HepG2 (cell line): ENCODE data around the gene SLC36A1. TPM values are rescaled to one million over a fixed set of nuclear protein-coding genes. Genes with fewer than 3 reads are reported as not detected.

Experiments
- ATAC-seq: fragments of 200-7000 bp; cut with Tn5 transposase; 3 replicates; pipeline ENCODE4 v1.9.1; 2020; ENCODE audit warnings: mild to moderate bottlenecking, moderate library complexity
- BruUV-seq: library from RNA; stranded (reverse); fragments of 400-500 nt; replicated peaks from 2 replicates; lab custom pipeline; 2021; lab: Mats Ljungman, UMichigan
- CTCF ChIA-PET: fragments of 300-600 bp; formaldehyde crosslinking; extraction: SDS; loops from one replicate; lab custom pipeline; 2021; ENCODE audit warnings: low total read pairs, inconsistent platforms, low intra/inter-chr PET ratio; lab: Yijun Ruan, JAX
- POLR2A ChIA-PET: fragments of 350-600 bp; sonication (Branson Sonifier 250); formaldehyde crosslinking; loops from one replicate; lab custom pipeline; 2020; ENCODE audit warnings: antibody characterized with exemption, inconsistent platforms; lab: Yijun Ruan, JAX
- DNase-seq: peaks from one replicate; pipeline ENCODE4 v3.0.0-alpha.2; 2015; ENCODE audit warnings: low spot score
- FAIRE-seq: peaks from 3 replicates; lab custom pipeline; 2011; peaks lifted over from hg19 to GRCh38; lab: Jason Lieb, UNC
- H2AFZ ChIP-seq: one replicate; pipeline ENCODE4 v1.6.1; 2011; ENCODE audit warnings: low read length, inconsistent platforms
- H3K27ac ChIP-seq: fragments of 300-600 bp; 3 replicates; pipeline ENCODE4 v1.8.0; 2011; ENCODE audit warnings: mixed run types, mild to moderate bottlenecking, mixed read lengths, low read length, inconsistent platforms; ENCODE audit not compliant: insufficient read depth; ENCODE audit errors: extremely low read length
- H3K27me3 ChIP-seq, 2 experiments: fragments of 200-600 bp in 1 of 2; 2 replicates in 1 of 2; 3 replicates in 1 of 2; pipeline versions ENCODE4 v1.6.0 to v1.8.0; 2011; ENCODE audit warnings: low read length in 2 of 2, mild to moderate bottlenecking in 2 of 2, moderate library complexity in 2 of 2, inconsistent platforms in 1 of 2; ENCODE audit not compliant: insufficient read depth in 2 of 2, control insufficient read depth in 1 of 2
- H3K36me3 ChIP-seq, 2 experiments: fragments of 200-600 bp in 1 of 2; replicated peaks in 1 of 2; 2 replicates in 1 of 2; 3 replicates in 1 of 2; pipeline versions ENCODE4 v1.5.1 to v1.8.0; 2011; ENCODE audit warnings: low read length in 2 of 2, inconsistent platforms in 1 of 2; ENCODE audit not compliant: insufficient read depth in 2 of 2, control insufficient read depth in 1 of 2
- H3K4me1 ChIP-seq: 2 replicates; pipeline ENCODE4 v1.5.1; 2012; ENCODE audit warnings: low read length, inconsistent platforms; ENCODE audit not compliant: insufficient read depth
- H3K4me2 ChIP-seq: 2 replicates; pipeline ENCODE4 v1.6.0; 2011; ENCODE audit warnings: low read depth, low read length, inconsistent platforms
- H3K4me3 ChIP-seq, 3 experiments: fragments of 200-600 bp in 1 of 3; sonication (generic), shearing (Covaris generic) in 1 of 3; replicated peaks in 1 of 3; 2 replicates each; pipeline ENCODE4 v1.5.1; 2011 to 2016; ENCODE audit warnings: low read length in 3 of 3, inconsistent platforms in 2 of 3, low read depth in 2 of 3, mild to moderate bottlenecking in 2 of 3, control low read depth in 1 of 3, mixed read lengths in 1 of 3; ENCODE audit not compliant: insufficient read depth in 1 of 3
- H3K79me2 ChIP-seq: one replicate; pipeline ENCODE4 v1.6.1; 2011; ENCODE audit warnings: low read length, inconsistent platforms; ENCODE audit not compliant: insufficient read depth
- H3K9ac ChIP-seq: 2 replicates; pipeline ENCODE4 v1.6.0; 2011; ENCODE audit warnings: mild to moderate bottlenecking, low read depth, low read length, inconsistent platforms; ENCODE audit not compliant: insufficient read depth
- H3K9me3 ChIP-seq: 2 replicates; pipeline ENCODE4 v1.5.1; 2012; ENCODE audit warnings: mild to moderate bottlenecking, low read length
- H4K20me1 ChIP-seq: 2 replicates; pipeline ENCODE4 v1.6.0; 2011; ENCODE audit warnings: inconsistent platforms, mild to moderate bottlenecking, low read length, moderate library complexity; ENCODE audit not compliant: insufficient read depth
- AKAP8 ChIP-seq: sonication (generic); formaldehyde crosslinking; IDR thresholded peaks from 2 replicates; pipeline ENCODE4 v1.5.1; 2020; ENCODE audit warnings: mild to moderate bottlenecking, missing genetic modification reagents
- GTF3A ChIP-seq: sonication (generic); formaldehyde crosslinking; conservative IDR thresholded peaks from 2 replicates; pipeline ENCODE4 v1.4.0; 2020; ENCODE audit warnings: mild to moderate bottlenecking, missing genetic modification reagents
- HCFC1 ChIP-seq: fragments of 150-350 bp; IDR thresholded peaks from 2 replicates; pipeline ENCODE4 v1.6.1; 2014; ENCODE audit warnings: low read depth, low read length
- IRF2 ChIP-seq: IDR thresholded peaks from 2 replicates; pipeline ENCODE4 v1.6.1; 2018; ENCODE audit warnings: missing genetic modification reagents, missing compliant biosample characterization
- RAD51 ChIP-seq: fragments of 450-650 bp; IDR thresholded peaks from 2 replicates; pipeline ENCODE4 v1.6.1; 2016; ENCODE audit warnings: borderline replicate concordance
- SNAPC4 ChIP-seq: sonication (generic); formaldehyde crosslinking; IDR thresholded peaks from 2 replicates; pipeline ENCODE4 v1.4.0; 2020; ENCODE audit warnings: mild to moderate bottlenecking, missing genetic modification reagents
- YEATS2 ChIP-seq: sonication (generic); formaldehyde crosslinking; IDR thresholded peaks from 2 replicates; pipeline ENCODE4 v1.4.0; 2020; ENCODE audit warnings: missing genetic modification reagents, borderline replicate concordance
- ZFYVE20 ChIP-seq: sonication (generic); formaldehyde crosslinking; IDR thresholded peaks from 2 replicates; pipeline ENCODE4 v1.8.0; 2023; ENCODE audit warnings: low read depth, mild to moderate bottlenecking, moderate library complexity, missing genetic modification reagents, borderline replicate concordance
- ZNF101 ChIP-seq: sonication (generic); formaldehyde crosslinking; IDR thresholded peaks from 2 replicates; pipeline ENCODE4 v1.4.0; 2020; ENCODE audit warnings: mild to moderate bottlenecking, low read depth, missing genetic modification reagents, borderline replicate concordance
- WGBS: methylation state at CpG from one replicate; pipeline ENCODE4 v1.1.6; 2017; ENCODE audit warnings: low lambda C conversion rate; 5-methylcytosine and 5-hydroxymethylcytosine counted together
- in situ Hi-C: cut with HindIII; loops from 2 replicates; pipeline ENCODE4 v1.10.0; 2017; ENCODE audit warnings: low pct_unique_long_range_greater_than_20kb; ENCODE audit not compliant: extremely low pct_ligation_motif_present
- intact Hi-C: fragments of 100-400 bp; cut with micrococcal nuclease; formaldehyde crosslinking; loops from one replicate; pipeline ENCODE4 v1.10.0; 2022; ENCODE audit not compliant: unreplicated experiment
- polyA plus RNA-seq, 8 experiments: library from polyadenylated mRNA; depleted of rRNA in 3 of 8; stranded (reverse) in 7 of 8; unstranded in 1 of 8; fragments of >200 nt; fragmentation: Illumina TruSeq in 4 of 8; extraction: Trizol in 4 of 8; gene quantifications; 2 replicates each; pipeline versions ENCODE4 v1.2.1 to v1.2.3, GENCODE V29; 2011 to 2016; ENCODE audit warnings: low read depth in 4 of 8, missing spikeins in 1 of 8, mixed read lengths in 1 of 8; ENCODE audit not compliant: insufficient read depth in 1 of 8
- total RNA-seq, 5 experiments: library from RNA; depleted of rRNA; stranded (reverse); fragments of >200 nt; fragmentation: Illumina TruSeq; extraction: Trizol; gene quantifications; 2 replicates each; pipeline ENCODE4 v1.2.3, GENCODE V29; 2016; ENCODE audit warnings: low read depth in 1 of 5
- TF ChIP-seq, protein P1 (sequence below): sonication (generic); formaldehyde crosslinking; conservative IDR thresholded peaks from 2 replicates; pipeline ENCODE4 v1.8.0; 2022; ENCODE audit warnings: mild to moderate bottlenecking, moderate library complexity, missing genetic modification reagents
- TF ChIP-seq, protein P2 (sequence below): sonication (generic); formaldehyde crosslinking; IDR thresholded peaks from 2 replicates; pipeline ENCODE4 v1.9.0; 2021; ENCODE audit warnings: missing genetic modification reagents, mild to moderate bottlenecking, borderline replicate concordance
- TF ChIP-seq, protein P3 (sequence below): sonication (generic); formaldehyde crosslinking; IDR thresholded peaks from 2 replicates; pipeline ENCODE4 v1.4.0; 2020; ENCODE audit warnings: missing genetic modification reagents, mild to moderate bottlenecking, borderline replicate concordance

Gene SLC36A1
- total and polyA plus RNA-seq, 2 of the 13 experiments (the other 11 are each of a cell fraction or from before 2014, with no cell fraction given), result 8.0 to 8.9 TPM

- TF ChIP-seq, protein P1, sequence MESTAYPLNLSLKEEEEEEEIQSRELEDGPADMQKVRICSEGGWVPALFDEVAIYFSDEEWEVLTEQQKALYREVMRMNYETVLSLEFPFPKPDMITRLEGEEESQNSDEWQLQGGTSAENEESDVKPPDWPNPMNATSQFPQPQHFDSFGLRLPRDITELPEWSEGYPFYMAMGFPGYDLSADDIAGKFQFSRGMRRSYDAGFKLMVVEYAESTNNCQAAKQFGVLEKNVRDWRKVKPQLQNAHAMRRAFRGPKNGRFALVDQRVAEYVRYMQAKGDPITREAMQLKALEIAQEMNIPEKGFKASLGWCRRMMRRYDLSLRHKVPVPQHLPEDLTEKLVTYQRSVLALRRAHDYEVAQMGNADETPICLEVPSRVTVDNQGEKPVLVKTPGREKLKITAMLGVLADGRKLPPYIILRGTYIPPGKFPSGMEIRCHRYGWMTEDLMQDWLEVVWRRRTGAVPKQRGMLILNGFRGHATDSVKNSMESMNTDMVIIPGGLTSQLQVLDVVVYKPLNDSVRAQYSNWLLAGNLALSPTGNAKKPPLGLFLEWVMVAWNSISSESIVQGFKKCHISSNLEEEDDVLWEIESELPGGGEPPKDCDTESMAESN (CRISPR knock-in tag), result no peak
- no peak for TF ChIP-seq AKAP8 (CRISPR knock-in tag)
- TF ChIP-seq, protein P2, sequence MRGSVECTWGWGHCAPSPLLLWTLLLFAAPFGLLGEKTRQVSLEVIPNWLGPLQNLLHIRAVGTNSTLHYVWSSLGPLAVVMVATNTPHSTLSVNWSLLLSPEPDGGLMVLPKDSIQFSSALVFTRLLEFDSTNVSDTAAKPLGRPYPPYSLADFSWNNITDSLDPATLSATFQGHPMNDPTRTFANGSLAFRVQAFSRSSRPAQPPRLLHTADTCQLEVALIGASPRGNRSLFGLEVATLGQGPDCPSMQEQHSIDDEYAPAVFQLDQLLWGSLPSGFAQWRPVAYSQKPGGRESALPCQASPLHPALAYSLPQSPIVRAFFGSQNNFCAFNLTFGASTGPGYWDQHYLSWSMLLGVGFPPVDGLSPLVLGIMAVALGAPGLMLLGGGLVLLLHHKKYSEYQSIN (CRISPR knock-in tag), result no peak
- no peak for TF ChIP-seq IRF2 (CRISPR knock-in tag)
- no peak for TF ChIP-seq RAD51
- no peak for TF ChIP-seq GTF3A (CRISPR knock-in tag)
- TF ChIP-seq ZNF101 (CRISPR knock-in tag), result no peak
- TF ChIP-seq, protein P3, sequence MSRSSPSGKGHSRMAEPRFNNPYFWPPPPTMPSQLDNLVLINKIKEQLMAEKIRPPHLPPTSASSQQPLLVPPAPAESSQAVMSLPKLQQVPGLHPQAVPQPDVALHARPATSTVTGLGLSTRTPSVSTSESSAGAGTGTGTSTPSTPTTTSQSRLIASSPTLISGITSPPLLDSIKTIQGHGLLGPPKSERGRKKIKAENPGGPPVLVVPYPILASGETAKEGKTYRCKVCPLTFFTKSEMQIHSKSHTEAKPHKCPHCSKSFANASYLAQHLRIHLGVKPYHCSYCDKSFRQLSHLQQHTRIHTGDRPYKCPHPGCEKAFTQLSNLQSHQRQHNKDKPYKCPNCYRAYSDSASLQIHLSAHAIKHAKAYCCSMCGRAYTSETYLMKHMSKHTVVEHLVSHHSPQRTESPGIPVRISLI (CRISPR knock-in tag), result no peak
Measured at GRCh38 chr5:151465476-151465875, 18.1 kb downstream of the SLC36A1 start (continued).

- Histone ChIP-seq H3K9me3 (no peaks in the 10 kb centered on the region), H2AFZ (no peak overlapping the region), H3K36me3 (peaks cover 7 to 25% of the 10 kb centered on the region in 2 experiments; a peak in 4 of 5 replicates), H3K27me3 (no peaks in the 10 kb centered on the region), H3K4me2 (no peak overlapping the region), H3K79me2 (no peaks in the 10 kb centered on the region), H3K4me1 (peaks cover 6% of the 10 kb centered on the region; the same call in 1 of the 2 replicates), H3K9ac (no peak overlapping the region), H4K20me1 (no peaks in the 10 kb centered on the region), H3K27ac (no peak overlapping the region), H3K4me3 (no peak overlapping the region)
- no peak for DNase-seq
- FAIRE-seq, result no peak
- ChIA-PET CTCF (no interaction called here), POLR2A (no interaction called here)
- no peak for ATAC-seq
- WGBS, result 95% methylated on average over 8 of the region's 8 CpGs
- no TSS peak for BruUV-seq
- in situ Hi-C loops, result no loop called here
- intact Hi-C loops, result no loop called here
- TF ChIP-seq HCFC1 (no peak), ZFYVE20 (CRISPR knock-in tag) (no peak), SNAPC4 (CRISPR knock-in tag) (no peak), YEATS2 (CRISPR knock-in tag) (no peak)
Measured at GRCh38 chr5:151467576-151467975, 20.2 kb downstream of the SLC36A1 start.
